GM13976 (cell line): ENCODE data around the gene MS4A7.

Experiments used
- DNase-seq: peaks from one replicate; pipeline ENCODE4 v3.0.0; 2012; ENCODE audit warnings: low spot score
- in situ Hi-C: fragments of 300-500 bp; cut with MboI; formaldehyde crosslinking; loops from one replicate; pipeline ENCODE4 v1.12.0; 2022; ENCODE audit warnings: low sequenced_read_pairs, mixed read lengths, inconsistent platforms; ENCODE audit not compliant: unreplicated experiment
- TF ChIP-seq, protein P1 (sequence below): IDR thresholded peaks from 2 replicates; pipeline ENCODE4 v1.5.1; 2012; ENCODE audit warnings: borderline replicate concordance, mild to moderate bottlenecking; ENCODE audit not compliant: insufficient read depth; ENCODE audit errors: extremely low read depth, missing control alignments, control extremely low read depth

MS4A7 gene

DNA sequence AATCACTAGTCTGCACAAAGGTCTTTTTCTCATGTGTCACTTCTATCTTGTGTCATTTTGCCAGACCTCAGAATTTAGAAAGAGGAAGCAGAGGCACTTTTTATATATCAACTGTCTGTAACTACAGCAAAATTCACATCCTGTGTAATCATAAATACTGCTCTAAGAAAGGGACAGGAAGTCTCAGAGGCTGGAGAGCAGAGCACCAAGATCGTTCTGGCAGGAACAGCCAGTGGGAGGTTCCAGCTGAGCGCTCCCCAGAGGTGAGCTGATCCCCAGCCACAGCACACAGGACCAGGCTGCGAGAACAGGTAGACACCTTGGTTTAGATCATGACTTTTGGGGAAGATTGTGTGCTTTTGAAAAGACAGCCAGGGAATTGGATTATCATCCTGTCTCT is at the start of gene MS4A7:
MS4A7 (plus strand) TSS at position 179 of the 400 bp plus-strand sequence. CDS start 4,610 bp downstream, outside the sequence.
- in situ Hi-C loops: no loop called here
- peak; percentile 71 for DNase-seq
- TF ChIP-seq, protein P1, sequence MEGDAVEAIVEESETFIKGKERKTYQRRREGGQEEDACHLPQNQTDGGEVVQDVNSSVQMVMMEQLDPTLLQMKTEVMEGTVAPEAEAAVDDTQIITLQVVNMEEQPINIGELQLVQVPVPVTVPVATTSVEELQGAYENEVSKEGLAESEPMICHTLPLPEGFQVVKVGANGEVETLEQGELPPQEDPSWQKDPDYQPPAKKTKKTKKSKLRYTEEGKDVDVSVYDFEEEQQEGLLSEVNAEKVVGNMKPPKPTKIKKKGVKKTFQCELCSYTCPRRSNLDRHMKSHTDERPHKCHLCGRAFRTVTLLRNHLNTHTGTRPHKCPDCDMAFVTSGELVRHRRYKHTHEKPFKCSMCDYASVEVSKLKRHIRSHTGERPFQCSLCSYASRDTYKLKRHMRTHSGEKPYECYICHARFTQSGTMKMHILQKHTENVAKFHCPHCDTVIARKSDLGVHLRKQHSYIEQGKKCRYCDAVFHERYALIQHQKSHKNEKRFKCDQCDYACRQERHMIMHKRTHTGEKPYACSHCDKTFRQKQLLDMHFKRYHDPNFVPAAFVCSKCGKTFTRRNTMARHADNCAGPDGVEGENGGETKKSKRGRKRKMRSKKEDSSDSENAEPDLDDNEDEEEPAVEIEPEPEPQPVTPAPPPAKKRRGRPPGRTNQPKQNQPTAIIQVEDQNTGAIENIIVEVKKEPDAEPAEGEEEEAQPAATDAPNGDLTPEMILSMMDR: no peak

DNA sequence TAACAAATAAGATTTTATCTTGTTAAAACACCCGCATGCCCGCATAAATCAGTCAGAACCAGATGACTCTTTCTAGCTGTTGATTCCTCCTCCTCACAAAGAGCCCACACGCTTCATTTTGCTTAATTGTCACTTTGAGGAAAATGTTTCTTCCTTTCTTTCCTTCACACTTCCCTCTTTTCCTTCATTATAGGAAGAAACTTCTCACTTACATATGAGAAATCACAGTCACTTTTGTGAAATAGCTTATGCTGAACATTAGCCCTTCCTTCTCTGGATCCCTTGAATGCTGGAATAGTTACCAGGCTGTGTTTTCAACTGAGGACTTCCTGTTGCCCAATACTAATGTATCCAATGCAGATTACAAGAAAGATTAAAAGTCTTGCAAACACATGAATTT is 45.5 kb upstream of the MS4A7 start:
- in situ Hi-C loops: no loop called here
- no peak for DNase-seq
- TF ChIP-seq, protein P1: no peak

DNA sequence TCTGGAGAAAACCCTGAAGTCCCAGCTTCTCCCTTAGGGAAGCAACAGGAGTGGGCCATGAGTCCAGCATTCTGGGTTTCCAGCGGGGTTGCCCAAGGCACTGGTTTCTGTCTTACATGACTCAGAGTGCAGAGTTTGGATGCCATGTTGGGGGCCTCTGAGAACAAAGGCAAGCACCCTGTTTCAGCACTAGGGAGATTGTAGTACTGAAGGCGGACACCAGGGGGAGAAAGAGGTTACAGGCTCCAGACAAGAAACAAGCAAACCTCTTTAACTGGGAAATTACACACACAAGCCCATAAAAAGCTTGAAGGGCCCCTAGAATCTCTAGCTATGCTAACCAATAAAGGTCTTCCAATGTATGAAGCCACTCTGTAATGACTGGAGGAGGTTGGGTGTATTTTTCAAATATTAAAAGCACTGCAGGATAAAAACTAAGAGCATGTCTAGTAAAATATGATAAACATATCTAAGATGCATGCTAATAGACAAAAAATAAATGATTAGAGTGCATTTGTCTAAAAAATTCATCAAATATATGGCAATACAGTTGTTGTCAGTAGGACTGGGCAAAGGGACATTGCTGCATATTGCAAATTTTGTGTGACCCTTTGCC is 44.2 kb upstream of the MS4A7 start:
- peak; percentile 64 for DNase-seq
- TF ChIP-seq, protein P1: peak; percentile 66
- in situ Hi-C loops: no loop called here

GRCh38 chr11:60336767-60337391 is 41.5 kb upstream of the MS4A7 start:
- DNase-seq: no peak
- in situ Hi-C loops: no loop called here
- TF ChIP-seq, protein P1: no peak

DNA sequence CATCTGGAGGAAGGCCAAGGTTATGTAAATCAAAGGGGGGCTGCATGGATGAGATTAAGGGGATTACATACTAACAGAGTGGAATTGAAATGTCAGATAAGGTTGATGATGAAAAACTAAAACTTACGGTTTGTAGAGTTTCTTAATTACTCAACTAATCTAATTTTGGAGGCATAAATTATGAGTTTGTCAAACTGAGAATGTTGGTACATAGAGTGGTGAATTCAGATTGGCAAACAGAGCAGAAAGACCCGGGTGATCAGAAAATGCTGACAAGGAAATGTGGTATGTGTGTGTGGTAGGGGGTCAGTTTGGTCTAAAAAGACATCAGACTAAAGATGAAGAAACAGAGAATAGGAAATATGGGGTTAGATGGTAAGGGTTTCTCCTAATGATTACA is 40.3 kb upstream of the MS4A7 start:
- TF ChIP-seq, protein P1: no peak
- in situ Hi-C loops: no loop called here
- no peak for DNase-seq

GRCh38 chr11:60339356-60339755 is 39.0 kb upstream of the MS4A7 start:
- in situ Hi-C loops: no loop called here
- TF ChIP-seq, protein P1: no peak
- DNase-seq: no peak
